Measurements from ENCODE around the gene WFDC8.

WFDC8 gene

DNA sequence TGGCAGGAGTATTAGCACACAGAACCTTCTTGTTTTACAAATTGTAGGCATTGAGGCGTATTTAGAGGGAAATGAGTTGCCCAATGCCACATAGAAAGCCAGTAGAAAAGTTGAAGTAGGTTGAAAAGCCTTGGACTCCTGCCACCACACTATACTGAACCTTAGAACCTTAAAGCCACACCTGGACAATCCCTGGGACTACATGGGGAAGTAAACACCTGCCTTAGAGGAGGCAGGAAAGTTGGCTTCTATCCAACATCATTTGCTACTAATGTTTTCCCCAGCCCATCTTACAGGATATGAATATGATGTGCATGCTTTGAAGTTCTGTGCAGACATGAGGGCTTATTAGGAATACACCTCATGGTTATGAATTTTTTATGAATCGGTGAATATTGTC is 26.6 kb downstream of the WFDC8 start:
- Histone ChIP-seq H3K9me3 (no peaks in the 10 kb centered on the region), H3K27me3 (no peaks in the 10 kb centered on the region), H4K20me1 (no peaks in the 10 kb centered on the region), H3K9ac (no peak overlapping the region), H3K4me2 (no peak overlapping the region), H3K36me3 (no peaks in the 10 kb centered on the region), H3K4me1 (no peaks in the 10 kb centered on the region), H3K4me3 (no peak overlapping the region), H3K27ac (no peak overlapping the region)
- TF ChIP-seq Cebpa-rat (IDR thresholded peaks at IDR 0.05), result no peak

DNA sequence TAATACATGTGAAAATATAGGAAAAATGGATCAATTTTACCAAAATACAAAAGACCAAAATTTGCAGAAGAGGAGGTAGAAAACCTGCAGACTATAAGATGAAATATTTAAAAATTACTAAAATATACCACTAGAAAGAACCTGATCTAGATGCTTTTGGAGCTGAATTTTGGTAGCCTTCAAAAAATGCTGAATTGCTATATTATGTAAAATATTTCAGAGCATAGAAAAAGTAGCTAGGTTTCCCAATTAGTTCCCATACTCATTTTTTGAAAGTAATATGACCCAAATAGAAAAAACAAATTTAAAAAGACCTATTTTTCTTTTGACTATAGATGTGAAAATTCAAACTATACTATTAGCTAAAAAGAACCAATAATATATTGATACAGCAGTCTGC is 28.3 kb downstream of the WFDC8 start:
- no peak overlapping the region for H3K27ac ChIP-seq
- H3K4me1 ChIP-seq, result no peaks in the 10 kb centered on the region
- no peaks in the 10 kb centered on the region for H4K20me1 ChIP-seq
- no peaks in the 10 kb centered on the region for H3K9me3 ChIP-seq
- no peak for TF ChIP-seq Cebpa-rat (IDR thresholded peaks at IDR 0.05)
- H3K4me3 ChIP-seq, result no peak overlapping the region
- H3K27me3 ChIP-seq, result no peaks in the 10 kb centered on the region
- H3K36me3 ChIP-seq, result no peaks in the 10 kb centered on the region
- H3K4me2 ChIP-seq, result no peak overlapping the region
- H3K9ac ChIP-seq, result no peak overlapping the region

DNA sequence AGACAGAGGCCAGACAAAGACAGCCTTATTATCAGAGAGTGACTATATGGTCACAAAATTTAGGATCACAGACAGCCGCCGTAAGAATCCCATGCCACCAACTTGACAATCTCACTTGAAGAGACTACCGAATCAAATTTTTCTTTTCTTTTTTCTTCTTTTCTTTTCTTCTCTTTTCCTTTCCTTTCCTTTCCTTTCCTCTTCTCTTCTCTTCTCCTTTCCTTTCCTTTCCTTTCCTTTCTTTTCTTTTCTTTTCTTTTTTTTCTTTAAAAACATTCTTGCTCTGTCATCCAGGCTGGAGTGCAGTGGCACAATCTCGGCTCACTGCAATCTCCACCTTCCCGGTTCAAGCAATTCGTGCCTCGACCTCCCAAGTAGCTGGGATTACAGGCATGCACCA is 30.7 kb downstream of the WFDC8 start:
- no peaks in the 10 kb centered on the region for H3K27me3 ChIP-seq
- no peaks in the 10 kb centered on the region for H3K36me3 ChIP-seq
- no peak overlapping the region for H3K9ac ChIP-seq
- no peak overlapping the region for H3K27ac ChIP-seq
- H3K4me2 ChIP-seq, result no peak overlapping the region
- H3K4me1 ChIP-seq, result no peaks in the 10 kb centered on the region
- no peak for TF ChIP-seq Cebpa-rat (IDR thresholded peaks at IDR 0.05)
- H3K9me3 ChIP-seq, result no peaks in the 10 kb centered on the region
- H3K4me3 ChIP-seq, result no peak overlapping the region
- no peaks in the 10 kb centered on the region for H4K20me1 ChIP-seq

DNA sequence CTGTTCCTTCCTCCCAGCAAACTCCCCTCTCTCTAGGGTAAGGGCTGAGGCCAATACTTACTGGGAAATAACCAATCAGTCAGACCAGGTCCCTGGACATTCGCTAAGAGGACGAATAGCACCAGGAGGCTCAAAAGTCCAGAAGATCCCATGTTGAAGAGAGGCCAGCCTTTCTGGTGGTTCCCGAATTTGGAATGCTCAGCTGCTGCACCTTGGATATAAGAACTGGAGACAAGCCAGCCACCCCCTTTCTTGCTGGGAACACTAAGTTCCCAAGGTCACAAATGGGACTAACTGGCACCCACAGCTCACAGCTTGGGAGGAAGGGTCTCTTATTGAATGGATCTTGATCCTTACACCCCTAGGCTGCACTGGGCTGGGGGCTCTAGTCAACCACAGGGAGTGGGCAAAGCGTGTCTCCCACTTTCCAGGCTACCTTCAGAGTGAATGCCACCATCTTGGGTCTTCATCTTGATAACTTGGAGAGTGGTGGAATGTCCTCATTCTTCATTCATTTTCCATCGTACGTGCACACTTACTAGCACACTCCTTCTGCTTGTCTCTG is 31.8 kb downstream of the WFDC8 start, which contains the start of gene EPPIN:
TSS of gene EPPIN (minus strand) at position 196 of the 565 bp plus-strand sequence. CDS start at position 152, 44 bp downstream.
- no peaks in the 10 kb centered on the region for H3K36me3 ChIP-seq
- no peak within 1 kb of the TSS for H3K4me3 ChIP-seq
- no peak within 1 kb of the TSS for H3K27ac ChIP-seq
- no peak for TF ChIP-seq Cebpa-rat (IDR thresholded peaks at IDR 0.05)
- H3K9me3 ChIP-seq, result no peaks in the 10 kb centered on the region
- H3K4me1 ChIP-seq, result no peaks in the 10 kb centered on the region
- no peak within 1 kb of the TSS for H3K4me2 ChIP-seq
- H4K20me1 ChIP-seq, result no peaks in the 10 kb centered on the region
- no peak within 1 kb of the TSS for H3K9ac ChIP-seq
- H3K27me3 ChIP-seq, result no peaks in the 10 kb centered on the region

DNA sequence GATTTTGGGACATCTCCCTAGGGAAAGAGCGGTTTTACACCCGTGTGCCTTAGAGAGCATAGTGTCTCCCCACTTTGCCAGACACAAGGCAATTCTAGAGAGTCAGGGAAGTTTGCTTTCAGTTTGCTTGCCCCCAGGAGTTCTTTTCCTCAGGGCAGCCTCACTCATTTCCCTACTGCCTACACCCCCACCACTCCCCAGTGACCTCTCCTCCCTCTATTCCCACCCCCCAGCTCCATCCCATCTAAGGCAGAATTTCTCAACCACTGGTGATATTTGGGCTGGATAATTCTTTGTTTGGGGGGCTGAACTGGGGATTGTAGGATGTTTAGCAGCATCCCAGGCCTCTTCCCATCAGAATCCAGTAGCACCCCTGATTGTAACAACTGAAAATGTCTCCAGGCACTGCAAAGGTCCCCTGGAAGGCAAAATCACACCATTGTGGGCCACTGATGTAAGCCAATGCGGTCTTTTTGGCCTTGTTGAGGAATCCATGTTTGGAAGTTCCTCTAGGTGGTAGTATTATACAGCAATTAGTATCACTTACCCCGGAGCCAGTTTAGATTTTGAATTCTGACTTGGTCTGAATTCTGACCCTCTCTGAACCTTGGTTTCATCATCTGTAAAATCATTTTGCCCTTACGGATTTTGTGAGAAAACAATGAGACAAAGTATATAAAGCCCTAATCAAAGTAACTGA is 33.2 kb downstream of the WFDC8 start:
- Histone ChIP-seq H3K36me3 (no peaks in the 10 kb centered on the region), H4K20me1 (no peaks in the 10 kb centered on the region), H3K9ac (no peak overlapping the region), H3K9me3 (no peaks in the 10 kb centered on the region), H3K4me1 (no peaks in the 10 kb centered on the region), H3K27ac (no peak overlapping the region), H3K4me2 (no peak overlapping the region), H3K4me3 (no peak overlapping the region), H3K27me3 (no peaks in the 10 kb centered on the region)
- TF ChIP-seq Cebpa-rat (IDR thresholded peaks at IDR 0.05), result no peak

DNA sequence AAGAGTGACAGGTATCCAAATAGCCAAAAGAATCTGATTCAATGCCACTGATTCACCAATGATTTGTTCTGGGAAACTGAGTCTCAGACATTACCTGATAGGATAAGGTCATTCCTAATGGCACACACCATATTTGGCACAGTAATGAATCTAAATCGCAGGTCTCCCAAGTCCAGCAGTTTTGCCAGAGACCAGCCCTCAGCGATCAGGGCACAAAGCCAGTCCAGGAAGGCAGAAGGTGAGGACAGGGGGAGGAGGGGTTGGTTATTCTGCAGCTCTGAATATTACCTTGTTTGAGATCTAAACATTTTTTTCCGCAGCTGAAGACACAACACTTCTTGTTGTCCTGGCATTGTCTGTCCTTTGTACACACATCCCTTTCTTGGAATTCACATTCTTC is 33.7 kb downstream of the WFDC8 start:
- Histone ChIP-seq H3K4me3 (no peak overlapping the region), H3K9ac (no peak overlapping the region), H3K27me3 (no peaks in the 10 kb centered on the region)

DNA sequence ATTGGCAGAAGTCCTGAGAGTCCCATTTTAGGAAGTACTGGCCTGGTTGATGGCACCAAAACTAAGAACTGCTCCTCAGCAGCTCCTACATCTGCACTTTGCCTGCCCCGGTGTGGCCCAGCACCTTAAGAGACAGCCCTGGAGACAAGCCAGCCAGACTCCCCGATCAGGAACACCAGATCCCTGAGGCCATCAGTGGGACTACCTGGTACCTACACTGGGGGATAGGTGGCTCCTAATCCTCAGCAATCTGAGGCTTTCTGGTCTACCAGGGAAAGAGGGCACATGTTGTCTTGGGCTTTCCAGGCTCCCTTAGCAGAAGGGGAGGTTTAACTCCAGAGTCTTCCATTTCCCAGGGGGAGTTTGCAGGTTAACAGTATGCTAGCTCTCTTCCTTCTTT is 39.7 kb downstream of the WFDC8 start, which contains the start of gene WFDC6:
TSS of gene WFDC6 (minus strand) at position 101 of the 400 bp plus-strand sequence. CDS start at position 26, 75 bp downstream.
- no peak within 1 kb of the TSS for H3K4me3 ChIP-seq
- H3K36me3 ChIP-seq, result no peaks in the 10 kb centered on the region
- no peaks in the 10 kb centered on the region for H4K20me1 ChIP-seq
- no peaks in the 10 kb centered on the region for H3K27me3 ChIP-seq
- no peak within 1 kb of the TSS for H3K27ac ChIP-seq
- H3K4me2 ChIP-seq, result no peak within 1 kb of the TSS
- no peaks in the 10 kb centered on the region for H3K9me3 ChIP-seq
- TF ChIP-seq Cebpa-rat (IDR thresholded peaks at IDR 0.05), result no peak
- H3K4me1 ChIP-seq, result no peaks in the 10 kb centered on the region
- no peak within 1 kb of the TSS for H3K9ac ChIP-seq

More for the DNA sequence above, 33.7 kb downstream of the WFDC8 start:
- H4K20me1 ChIP-seq, result no peaks in the 10 kb centered on the region
- no peaks in the 10 kb centered on the region for H3K36me3 ChIP-seq
- no peaks in the 10 kb centered on the region for H3K4me1 ChIP-seq
- no peak overlapping the region for H3K27ac ChIP-seq
- H3K4me2 ChIP-seq, result no peak overlapping the region
- no peak for TF ChIP-seq Cebpa-rat (IDR thresholded peaks at IDR 0.05)
- H3K9me3 ChIP-seq, result no peaks in the 10 kb centered on the region

DNA sequence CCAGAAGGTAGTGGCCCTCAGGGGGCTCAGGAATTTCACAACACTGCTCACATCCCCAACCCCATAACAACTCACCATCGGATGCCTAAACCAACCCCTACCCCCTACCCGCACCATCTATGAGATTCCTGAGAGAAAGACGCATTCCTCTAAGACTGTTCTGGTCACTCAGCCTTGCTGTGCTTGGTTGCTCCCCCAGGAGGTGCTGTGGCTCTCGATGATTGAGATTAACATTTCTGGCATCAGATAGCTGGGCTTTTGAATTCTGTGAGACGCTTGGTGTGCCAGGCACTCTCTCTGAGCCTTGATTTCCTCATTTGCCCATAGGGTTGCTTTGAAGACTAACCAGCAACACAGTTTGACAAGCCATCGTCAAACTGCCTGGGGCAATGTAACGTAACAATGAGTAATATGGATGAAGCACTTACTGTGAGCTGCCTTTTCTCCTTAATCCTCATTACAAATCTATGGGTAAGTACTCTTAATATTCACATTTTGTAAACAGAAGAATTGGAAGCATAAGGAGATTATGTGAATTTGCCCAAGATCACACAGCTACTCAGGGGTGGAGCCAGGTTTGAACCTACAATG is 40.8 kb downstream of the WFDC8 start:
- Histone ChIP-seq H3K9ac (no peak overlapping the region), H4K20me1 (no peaks in the 10 kb centered on the region), H3K9me3 (no peaks in the 10 kb centered on the region), H3K27ac (no peak overlapping the region), H3K27me3 (no peaks in the 10 kb centered on the region), H3K36me3 (no peaks in the 10 kb centered on the region), H3K4me3 (no peak overlapping the region), H3K4me2 (no peak overlapping the region), H3K4me1 (no peaks in the 10 kb centered on the region)
- no peak for TF ChIP-seq Cebpa-rat (IDR thresholded peaks at IDR 0.05)

DNA sequence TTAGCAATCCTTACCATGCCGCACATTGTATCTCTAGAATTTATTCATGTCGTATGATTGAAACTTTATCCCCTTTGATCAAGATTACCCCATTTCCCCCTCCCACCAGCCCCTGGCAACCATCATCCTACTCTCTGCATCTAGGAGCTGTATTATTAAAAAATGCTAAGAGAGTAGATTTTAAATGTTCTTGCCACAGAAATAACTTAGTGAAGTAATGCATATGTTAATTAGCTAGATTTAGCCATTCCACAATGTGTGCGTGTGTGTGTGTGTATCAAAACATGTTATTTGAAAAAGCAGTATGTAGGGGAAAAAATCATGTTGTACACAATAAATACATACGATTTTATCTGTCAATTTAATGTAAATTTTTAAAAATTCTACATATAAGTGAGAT is 51.8 kb downstream of the WFDC8 start:
- Histone ChIP-seq H3K4me3 (no peak overlapping the region), H4K20me1 (no peaks in the 10 kb centered on the region), H3K9ac (no peak overlapping the region), H3K4me2 (no peak overlapping the region), H3K27ac (no peak overlapping the region), H3K9me3 (no peaks in the 10 kb centered on the region), H3K4me1 (peaks cover 4% of the 10 kb centered on the region), H3K27me3 (no peaks in the 10 kb centered on the region), H3K36me3 (no peaks in the 10 kb centered on the region)
- TF ChIP-seq Cebpa-rat (IDR thresholded peaks at IDR 0.05), result no peak

DNA sequence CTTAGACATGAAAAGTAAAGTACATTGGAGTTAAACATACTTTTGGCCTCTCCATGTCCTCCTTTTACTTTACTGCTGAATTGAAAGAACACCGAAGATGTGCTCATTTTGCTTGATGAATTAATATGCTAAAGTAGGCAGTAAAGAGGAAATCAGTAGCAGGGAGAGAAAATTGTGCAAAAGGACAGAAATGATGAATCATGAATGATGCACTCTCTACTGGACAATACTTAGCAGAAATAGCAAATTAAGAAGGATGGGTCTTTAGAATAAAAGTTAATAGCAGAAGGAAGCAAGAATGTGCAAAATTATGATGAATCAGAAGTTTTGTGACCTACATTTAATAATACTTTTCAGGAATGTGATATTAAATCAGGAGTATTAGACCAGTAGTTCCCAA is 55.3 kb downstream of the WFDC8 start:
- Histone ChIP-seq H3K27me3 (no peaks in the 10 kb centered on the region), H3K4me1 (no peaks in the 10 kb centered on the region), H4K20me1 (no peaks in the 10 kb centered on the region), H3K9me3 (no peaks in the 10 kb centered on the region), H3K36me3 (no peaks in the 10 kb centered on the region), H3K9ac (no peak overlapping the region), H3K27ac (no peak overlapping the region), H3K4me2 (no peak overlapping the region), H3K4me3 (no peak overlapping the region)
- no peak for TF ChIP-seq Cebpa-rat (IDR thresholded peaks at IDR 0.05)
